ENCODE data around the gene KLHL5.
A peak's percentile ranks its signal among the peaks of the same experiment; 100 is the strongest.

The KLHL5 gene

GRCh38 chr4:39043058-39043860 is 18.8 kb upstream of the KLHL5 start:
- TF ChIP-seq CTCF (IDR thresholded peaks at IDR 0.05; ENCODE audit: low read depth, low read length) (no peak), MYC (IDR thresholded peaks at IDR 0.05; ENCODE audit: low read depth, low read length) (no peak), POLR2A (IDR thresholded peaks at IDR 0.05; ENCODE audit: extremely low read depth, insufficient read length) (no peak), MAX (IDR thresholded peaks at IDR 0.05; ENCODE audit: low read depth, low read length) (no peak)
- peak; percentile 39 for DNase-seq (ENCODE audit: low read depth)
- H3K4me3 ChIP-seq (ENCODE audit: low read depth, low read length): peak overlapping the region; percentile 80

GRCh38 chr4:39043861-39044363 is 18.1 kb upstream of the KLHL5 start:
- H3K4me3 ChIP-seq (ENCODE audit: low read depth, low read length): peak overlapping the region; percentile 80
- peak; percentile 4; the same call in 1 of the 2 replicates for TF ChIP-seq MYC (IDR thresholded peaks at IDR 0.05; ENCODE audit: low read depth, low read length)
- TF ChIP-seq POLR2A (IDR thresholded peaks at IDR 0.05; ENCODE audit: extremely low read depth, insufficient read length): no peak
- no peak for TF ChIP-seq CTCF (IDR thresholded peaks at IDR 0.05; ENCODE audit: low read depth, low read length)
- peak; percentile 80 for TF ChIP-seq MAX (IDR thresholded peaks at IDR 0.05; ENCODE audit: low read depth, low read length)
- DNase-seq (ENCODE audit: low read depth): peak; percentile 53

- TF ChIP-seq MAX (IDR thresholded peaks at IDR 0.05; ENCODE audit: low read depth, low read length) (no peak), MYC (IDR thresholded peaks at IDR 0.05; ENCODE audit: low read depth, low read length) (no peak), POLR2A (IDR thresholded peaks at IDR 0.05; ENCODE audit: extremely low read depth, insufficient read length) (no peak), CTCF (IDR thresholded peaks at IDR 0.05; ENCODE audit: low read depth, low read length) (peak; percentile 10)
- DNase-seq (ENCODE audit: low read depth): peak; percentile 96
- H3K4me3 ChIP-seq (ENCODE audit: low read depth, low read length): peak overlapping the region; percentile 80
Observed at GRCh38 chr4:39044364-39044955, 17.6 kb upstream of the KLHL5 start.

- DNase-seq (ENCODE audit: low read depth): peak; percentile 80
- H3K4me3 ChIP-seq (ENCODE audit: low read depth, low read length): peak overlapping the region; percentile 83
- TF ChIP-seq POLR2A (IDR thresholded peaks at IDR 0.05; ENCODE audit: extremely low read depth, insufficient read length): no peak
- 0 out of 2 replicates have a peak, but pooled peaks have one; percentile 26 for TF ChIP-seq MYC (IDR thresholded peaks at IDR 0.05; ENCODE audit: low read depth, low read length)
Observed at GRCh38 chr4:39044956-39045826, 16.8 kb upstream of the KLHL5 start.

- no peak for TF ChIP-seq CTCF (IDR thresholded peaks at IDR 0.05; ENCODE audit: low read depth, low read length)
- no peak for TF ChIP-seq MAX (IDR thresholded peaks at IDR 0.05; ENCODE audit: low read depth, low read length)
- TF ChIP-seq POLR2A (IDR thresholded peaks at IDR 0.05; ENCODE audit: extremely low read depth, insufficient read length): no peak
- TF ChIP-seq MYC (IDR thresholded peaks at IDR 0.05; ENCODE audit: low read depth, low read length): no peak
- DNase-seq (ENCODE audit: low read depth): peak; percentile 74
Observed at GRCh38 chr4:39045827-39046221, 16.2 kb upstream of the KLHL5 start.

More at GRCh38 chr4:39045827-39046221, 16.2 kb upstream of the KLHL5 start:
- H3K4me3 ChIP-seq (ENCODE audit: low read depth, low read length): peak overlapping the region; percentile 83
